WTC11 (cell line): Measurements from ENCODE around the gene OTUD4.

Experiments
- FOXK1 ChIP-seq: sonication (generic); formaldehyde crosslinking; IDR thresholded peaks from 2 replicates; pipeline ENCODE4 v1.8.0; 2022; ENCODE audit warnings: mild to moderate bottlenecking, moderate library complexity, missing genetic modification reagents
- TF ChIP-seq, protein P1 (sequence below): fragments of 200-600 bp; IDR thresholded peaks from 2 replicates; pipeline ENCODE4 v1.8.0; 2022; ENCODE audit warnings: antibody characterized with exemption
- TF ChIP-seq, protein P2 (sequence below): sonication (generic); formaldehyde crosslinking; IDR thresholded peaks from 2 replicates; pipeline ENCODE4 v1.8.0; 2022; ENCODE audit warnings: mild to moderate bottlenecking, missing genetic modification reagents
- TF ChIP-seq, protein P3 (sequence below): sonication (generic); formaldehyde crosslinking; IDR thresholded peaks from 2 replicates; pipeline ENCODE4 v1.8.1; 2023; ENCODE audit warnings: mild to moderate bottlenecking, missing genetic modification reagents, moderate library complexity

DNA sequence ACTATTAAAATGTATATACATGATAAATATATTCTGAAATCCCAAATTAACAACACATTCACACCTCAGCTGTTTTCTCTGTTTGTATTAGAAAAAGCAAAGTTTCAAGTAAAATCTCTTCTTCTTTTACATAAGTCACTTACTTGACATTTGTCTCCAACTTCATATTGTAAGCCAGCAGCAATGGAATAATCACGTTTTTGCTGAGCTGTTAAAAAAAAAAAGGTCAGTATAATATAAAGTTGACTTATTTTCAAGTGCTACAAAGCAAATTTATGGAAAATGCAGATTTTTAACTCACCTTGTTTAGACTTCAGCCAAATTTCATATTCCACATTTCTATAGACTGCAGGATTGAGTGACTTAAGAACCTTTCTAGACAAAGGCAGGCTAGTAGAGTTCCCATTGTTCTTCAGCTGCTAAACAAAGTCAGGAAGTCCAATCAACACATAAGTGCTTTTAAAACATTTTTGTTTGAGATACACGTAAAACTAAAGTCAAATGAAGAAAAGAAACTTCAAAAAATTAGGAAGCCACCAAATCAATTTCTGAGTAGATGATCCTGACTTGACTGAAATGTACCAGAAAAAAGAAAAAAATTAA lies 25.0 kb downstream of the OTUD4 start:
- TF ChIP-seq FOXK1 (CRISPR knock-in tag) = no peak
- TF ChIP-seq, protein P1, sequence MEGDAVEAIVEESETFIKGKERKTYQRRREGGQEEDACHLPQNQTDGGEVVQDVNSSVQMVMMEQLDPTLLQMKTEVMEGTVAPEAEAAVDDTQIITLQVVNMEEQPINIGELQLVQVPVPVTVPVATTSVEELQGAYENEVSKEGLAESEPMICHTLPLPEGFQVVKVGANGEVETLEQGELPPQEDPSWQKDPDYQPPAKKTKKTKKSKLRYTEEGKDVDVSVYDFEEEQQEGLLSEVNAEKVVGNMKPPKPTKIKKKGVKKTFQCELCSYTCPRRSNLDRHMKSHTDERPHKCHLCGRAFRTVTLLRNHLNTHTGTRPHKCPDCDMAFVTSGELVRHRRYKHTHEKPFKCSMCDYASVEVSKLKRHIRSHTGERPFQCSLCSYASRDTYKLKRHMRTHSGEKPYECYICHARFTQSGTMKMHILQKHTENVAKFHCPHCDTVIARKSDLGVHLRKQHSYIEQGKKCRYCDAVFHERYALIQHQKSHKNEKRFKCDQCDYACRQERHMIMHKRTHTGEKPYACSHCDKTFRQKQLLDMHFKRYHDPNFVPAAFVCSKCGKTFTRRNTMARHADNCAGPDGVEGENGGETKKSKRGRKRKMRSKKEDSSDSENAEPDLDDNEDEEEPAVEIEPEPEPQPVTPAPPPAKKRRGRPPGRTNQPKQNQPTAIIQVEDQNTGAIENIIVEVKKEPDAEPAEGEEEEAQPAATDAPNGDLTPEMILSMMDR = no peak
- TF ChIP-seq, protein P2, sequence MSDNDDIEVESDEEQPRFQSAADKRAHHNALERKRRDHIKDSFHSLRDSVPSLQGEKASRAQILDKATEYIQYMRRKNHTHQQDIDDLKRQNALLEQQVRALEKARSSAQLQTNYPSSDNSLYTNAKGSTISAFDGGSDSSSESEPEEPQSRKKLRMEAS (CRISPR knock-in tag) = no peak
- TF ChIP-seq, protein P3, sequence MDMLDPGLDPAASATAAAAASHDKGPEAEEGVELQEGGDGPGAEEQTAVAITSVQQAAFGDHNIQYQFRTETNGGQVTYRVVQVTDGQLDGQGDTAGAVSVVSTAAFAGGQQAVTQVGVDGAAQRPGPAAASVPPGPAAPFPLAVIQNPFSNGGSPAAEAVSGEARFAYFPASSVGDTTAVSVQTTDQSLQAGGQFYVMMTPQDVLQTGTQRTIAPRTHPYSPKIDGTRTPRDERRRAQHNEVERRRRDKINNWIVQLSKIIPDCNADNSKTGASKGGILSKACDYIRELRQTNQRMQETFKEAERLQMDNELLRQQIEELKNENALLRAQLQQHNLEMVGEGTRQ = no peak
